Measurements from ENCODE around the gene IQGAP3. TPM values are rescaled to one million over a fixed set of nuclear protein-coding genes. Genes with fewer than 3 reads are reported as not detected.

Gene IQGAP3
- polyA plus RNA-seq, 1 of the 3 experiments (the other 2 are of a cell fraction): 15.6 TPM

DNA sequence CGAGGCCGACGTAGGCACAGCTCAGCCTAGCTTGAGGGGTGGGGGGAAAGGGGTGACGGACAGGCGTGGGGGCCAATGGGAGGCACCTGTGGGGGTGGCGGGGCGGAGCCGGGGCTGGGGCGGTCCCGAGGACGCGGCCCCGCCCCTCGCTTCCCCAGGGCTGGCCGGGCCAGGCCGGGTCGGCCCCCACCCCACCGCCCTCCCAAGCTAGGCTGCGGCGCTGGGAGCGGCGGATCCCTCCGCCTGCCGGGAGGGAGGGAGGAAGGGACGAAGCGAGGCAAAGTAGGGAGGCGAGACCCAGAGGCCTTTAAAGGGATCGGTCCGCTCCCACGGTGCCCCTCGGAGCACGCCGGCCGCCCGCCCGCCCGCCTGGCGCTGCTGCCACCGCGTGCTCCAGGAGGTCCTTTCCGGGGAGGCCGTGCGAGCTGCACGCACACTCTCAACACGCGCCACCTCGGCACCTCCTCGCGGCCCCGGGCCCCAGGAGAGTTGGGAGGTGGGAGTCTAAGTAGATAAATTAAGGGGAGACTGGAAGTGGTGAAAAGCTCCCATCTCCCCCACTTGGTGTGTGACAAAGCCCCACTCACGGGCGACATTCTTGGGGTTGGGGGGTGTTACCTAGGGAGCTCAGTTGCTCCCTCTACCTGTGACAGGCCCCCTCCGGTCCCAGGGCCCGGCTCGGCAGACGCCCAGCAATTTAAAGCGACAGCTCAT is 71.4 kb downstream of the IQGAP3 start (continued):
- 0 out of 2 replicates have a peak, but pooled peaks have one; percentile 44 for TF ChIP-seq YY1 (IDR thresholded peaks at IDR 0.05; ENCODE audit: low read depth)

DNA sequence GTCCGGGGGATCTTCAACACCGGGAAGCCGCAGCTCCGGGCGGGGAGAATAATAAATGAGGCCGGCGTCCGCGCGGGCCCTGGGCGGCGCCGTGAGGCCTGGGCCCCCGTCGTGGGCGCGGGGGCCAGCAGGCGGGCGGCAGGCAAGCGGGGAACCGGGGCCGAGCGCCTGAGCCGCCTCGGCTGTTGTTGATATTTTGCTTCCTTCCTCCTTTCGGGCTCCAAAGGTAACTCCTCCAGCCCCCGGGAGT is 71.9 kb downstream of the IQGAP3 start, which contains the start of gene MEF2D:
Gene MEF2D, minus strand, starts transcription at position 233 of the 250 bp plus-strand sequence. CDS start 17,483 bp downstream, outside the sequence.
- H3K36me3 ChIP-seq (replicated peaks in 1 of 2; ENCODE audit: control insufficient read depth in 1 of 2, insufficient read depth in 2 of 2, low read length in 1 of 2): no peaks in the 10 kb centered on the region
- H3K9ac ChIP-seq: peak within 1 kb of the TSS; percentile 99
- peaks cover 54 to 73% of the 10 kb centered on the region in 2 experiments for H3K4me1 ChIP-seq (ENCODE audit: control insufficient read depth in 1 of 2, insufficient read depth in 2 of 2, low read depth in 1 of 2, low read length in 1 of 2)
- peaks cover 32% of the 10 kb centered on the region for H3F3A ChIP-seq (replicated peaks; ENCODE audit: insufficient read depth)
- H3K9me2 ChIP-seq: no peaks in the 10 kb centered on the region
- peaks cover 42% of the 10 kb centered on the region for H4K20me1 ChIP-seq (ENCODE audit: insufficient read depth)
- TF ChIP-seq, protein P1, sequence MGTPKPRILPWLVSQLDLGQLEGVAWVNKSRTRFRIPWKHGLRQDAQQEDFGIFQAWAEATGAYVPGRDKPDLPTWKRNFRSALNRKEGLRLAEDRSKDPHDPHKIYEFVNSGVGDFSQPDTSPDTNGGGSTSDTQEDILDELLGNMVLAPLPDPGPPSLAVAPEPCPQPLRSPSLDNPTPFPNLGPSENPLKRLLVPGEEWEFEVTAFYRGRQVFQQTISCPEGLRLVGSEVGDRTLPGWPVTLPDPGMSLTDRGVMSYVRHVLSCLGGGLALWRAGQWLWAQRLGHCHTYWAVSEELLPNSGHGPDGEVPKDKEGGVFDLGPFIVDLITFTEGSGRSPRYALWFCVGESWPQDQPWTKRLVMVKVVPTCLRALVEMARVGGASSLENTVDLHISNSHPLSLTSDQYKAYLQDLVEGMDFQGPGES (IDR thresholded peaks at IDR 0.05; ENCODE audit: low read depth, low read length): no peak
- TF ChIP-seq, protein P2, sequence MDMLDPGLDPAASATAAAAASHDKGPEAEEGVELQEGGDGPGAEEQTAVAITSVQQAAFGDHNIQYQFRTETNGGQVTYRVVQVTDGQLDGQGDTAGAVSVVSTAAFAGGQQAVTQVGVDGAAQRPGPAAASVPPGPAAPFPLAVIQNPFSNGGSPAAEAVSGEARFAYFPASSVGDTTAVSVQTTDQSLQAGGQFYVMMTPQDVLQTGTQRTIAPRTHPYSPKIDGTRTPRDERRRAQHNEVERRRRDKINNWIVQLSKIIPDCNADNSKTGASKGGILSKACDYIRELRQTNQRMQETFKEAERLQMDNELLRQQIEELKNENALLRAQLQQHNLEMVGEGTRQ (IDR thresholded peaks at IDR 0.05; ENCODE audit: borderline replicate concordance, low read depth, low read length): no peak
- no peak for TF ChIP-seq MEF2A (IDR thresholded peaks at IDR 0.05; ENCODE audit: borderline replicate concordance, low read depth)
- TF ChIP-seq RAD21 (IDR thresholded peaks at IDR 0.05; ENCODE audit: low read length): no peak
- TF ChIP-seq, protein P3, sequence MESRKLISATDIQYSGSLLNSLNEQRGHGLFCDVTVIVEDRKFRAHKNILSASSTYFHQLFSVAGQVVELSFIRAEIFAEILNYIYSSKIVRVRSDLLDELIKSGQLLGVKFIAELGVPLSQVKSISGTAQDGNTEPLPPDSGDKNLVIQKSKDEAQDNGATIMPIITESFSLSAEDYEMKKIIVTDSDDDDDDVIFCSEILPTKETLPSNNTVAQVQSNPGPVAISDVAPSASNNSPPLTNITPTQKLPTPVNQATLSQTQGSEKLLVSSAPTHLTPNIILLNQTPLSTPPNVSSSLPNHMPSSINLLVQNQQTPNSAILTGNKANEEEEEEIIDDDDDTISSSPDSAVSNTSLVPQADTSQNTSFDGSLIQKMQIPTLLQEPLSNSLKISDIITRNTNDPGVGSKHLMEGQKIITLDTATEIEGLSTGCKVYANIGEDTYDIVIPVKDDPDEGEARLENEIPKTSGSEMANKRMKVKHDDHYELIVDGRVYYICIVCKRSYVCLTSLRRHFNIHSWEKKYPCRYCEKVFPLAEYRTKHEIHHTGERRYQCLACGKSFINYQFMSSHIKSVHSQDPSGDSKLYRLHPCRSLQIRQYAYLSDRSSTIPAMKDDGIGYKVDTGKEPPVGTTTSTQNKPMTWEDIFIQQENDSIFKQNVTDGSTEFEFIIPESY (IDR thresholded peaks at IDR 0.05; ENCODE audit: borderline replicate concordance, low read depth): no peak
- TF ChIP-seq GABPA (IDR thresholded peaks at IDR 0.05; ENCODE audit: low read depth): no peak
- TF ChIP-seq EZH2phosphoT487 (IDR thresholded peaks at IDR 0.05; ENCODE audit: borderline replicate concordance, low read depth): no peak
- no peak for TF ChIP-seq ELF1 (IDR thresholded peaks at IDR 0.05)
- no peak for TF ChIP-seq SIN3A (IDR thresholded peaks at IDR 0.05; ENCODE audit: borderline replicate concordance, low read depth, low read length)
- no peak for TF ChIP-seq EP300 (IDR thresholded peaks at IDR 0.05; ENCODE audit: borderline replicate concordance in 1 of 2, low read depth in 1 of 2, low read length in 1 of 2)
- no peak for TF ChIP-seq FOXJ3 (CRISPR knock-in tag; IDR thresholded peaks at IDR 0.05)
- no peak for TF ChIP-seq FOSL2 (IDR thresholded peaks at IDR 0.05; ENCODE audit: borderline replicate concordance, low read depth)
- TF ChIP-seq TAF1 (IDR thresholded peaks at IDR 0.05; ENCODE audit: borderline replicate concordance, low read depth, low read length): no peak
- TF ChIP-seq, protein P4, sequence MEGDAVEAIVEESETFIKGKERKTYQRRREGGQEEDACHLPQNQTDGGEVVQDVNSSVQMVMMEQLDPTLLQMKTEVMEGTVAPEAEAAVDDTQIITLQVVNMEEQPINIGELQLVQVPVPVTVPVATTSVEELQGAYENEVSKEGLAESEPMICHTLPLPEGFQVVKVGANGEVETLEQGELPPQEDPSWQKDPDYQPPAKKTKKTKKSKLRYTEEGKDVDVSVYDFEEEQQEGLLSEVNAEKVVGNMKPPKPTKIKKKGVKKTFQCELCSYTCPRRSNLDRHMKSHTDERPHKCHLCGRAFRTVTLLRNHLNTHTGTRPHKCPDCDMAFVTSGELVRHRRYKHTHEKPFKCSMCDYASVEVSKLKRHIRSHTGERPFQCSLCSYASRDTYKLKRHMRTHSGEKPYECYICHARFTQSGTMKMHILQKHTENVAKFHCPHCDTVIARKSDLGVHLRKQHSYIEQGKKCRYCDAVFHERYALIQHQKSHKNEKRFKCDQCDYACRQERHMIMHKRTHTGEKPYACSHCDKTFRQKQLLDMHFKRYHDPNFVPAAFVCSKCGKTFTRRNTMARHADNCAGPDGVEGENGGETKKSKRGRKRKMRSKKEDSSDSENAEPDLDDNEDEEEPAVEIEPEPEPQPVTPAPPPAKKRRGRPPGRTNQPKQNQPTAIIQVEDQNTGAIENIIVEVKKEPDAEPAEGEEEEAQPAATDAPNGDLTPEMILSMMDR (IDR thresholded peaks at IDR 0.05): no peak
- TF ChIP-seq, protein P5, sequence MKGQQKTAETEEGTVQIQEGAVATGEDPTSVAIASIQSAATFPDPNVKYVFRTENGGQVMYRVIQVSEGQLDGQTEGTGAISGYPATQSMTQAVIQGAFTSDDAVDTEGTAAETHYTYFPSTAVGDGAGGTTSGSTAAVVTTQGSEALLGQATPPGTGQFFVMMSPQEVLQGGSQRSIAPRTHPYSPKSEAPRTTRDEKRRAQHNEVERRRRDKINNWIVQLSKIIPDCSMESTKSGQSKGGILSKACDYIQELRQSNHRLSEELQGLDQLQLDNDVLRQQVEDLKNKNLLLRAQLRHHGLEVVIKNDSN (IDR thresholded peaks at IDR 0.05; ENCODE audit: borderline replicate concordance, low read depth): no peak
- no peak for TF ChIP-seq SMC3 (IDR thresholded peaks at IDR 0.05; ENCODE audit: low read depth, low read length)
- TF ChIP-seq TCF12 (IDR thresholded peaks at IDR 0.05): no peak
- no peak for TF ChIP-seq RCOR1 (IDR thresholded peaks at IDR 0.05; ENCODE audit: low read length)
- ChIA-PET POLR2A (interaction anchor here (0.8 to 1.6 kb wide), 6 partner anchors 11 to 654 kb away, joined by 3 to 14 read pairs (median 3); no protein-coding TSS in a partner anchor), CTCF (interaction anchor here (0.7 to 7.3 kb wide), 16 partner anchors 11 to 115 kb away, joined by 3 to 47 read pairs (median 5); no protein-coding TSS in a partner anchor)
- H3K27ac ChIP-seq (ENCODE audit: low read depth in 2 of 2, low read length in 1 of 2): peak within 1 kb of the TSS; percentile 98 to 100
- peaks cover 59% of the 10 kb centered on the region for H3K79me2 ChIP-seq (ENCODE audit: insufficient read depth)
- WGBS (ENCODE audit: low lambda C conversion rate): 0% methylated on average over 10 of the region's 27 CpGs
- H3K4me2 ChIP-seq: peak within 1 kb of the TSS; percentile 95
- no peaks in the 10 kb centered on the region for H3K9me3 ChIP-seq
- H3K4me3 ChIP-seq (ENCODE audit: low read depth in 2 of 2, low read length in 1 of 2): peak within 1 kb of the TSS; percentile 89 to 97
- no peaks in the 10 kb centered on the region for H3K27me3 ChIP-seq (ENCODE audit: insufficient read depth)
- H2AFZ ChIP-seq (ENCODE audit: low read depth): peak within 1 kb of the TSS; percentile 63
- DNase-seq: no peak
